Lower leg skin (tissue), 3 donors: ENCODE results near the gene ENPP5.
A peak's percentile ranks its signal among the peaks of the same experiment; 100 is the strongest.

Source experiments
- CTCF ChIP-seq, 3 donors: fragments of 450-650 bp; IDR thresholded peaks; one replicate each; pipeline ENCODE4 v1.5.1; 2016; ENCODE audit warnings: antibody characterized with exemption in 3 of 3, mild to moderate bottlenecking in 3 of 3, moderate library complexity in 2 of 3
- POLR2A ChIP-seq, 2 donors: fragments of 450-650 bp; IDR thresholded peaks; one replicate each; pipeline ENCODE4 v1.6.1; 2016 to 2017; ENCODE audit warnings: antibody characterized with exemption in 2 of 2, mild to moderate bottlenecking in 1 of 2, moderate library complexity in 1 of 2

GRCh38 chr6:46129629-46130511, 40.9 kb downstream of the ENPP5 start, which contains the start of gene ENPP4:
- TF ChIP-seq CTCF (IDR thresholded peaks at IDR 0.05) (no peak), POLR2A (IDR thresholded peaks at IDR 0.05) (peak in 1 of 2 donors; percentile 20)
